Heart right ventricle (tissue), 16 donors: ENCODE results near the gene MAP2K5. TPM values are rescaled to one million over a fixed set of nuclear protein-coding genes. Genes with fewer than 3 reads are reported as not detected.
"Not testable (repeated sequence)": the region's sequence is repeated elsewhere in the genome, so short reads cannot be mapped to it uniquely, and the experiment has no call there.

Source experiments
- ATAC-seq, 8 donors: fragments of 200-7000 bp; cut with Tn5 transposase; one replicate each; pipeline ENCODE4 v1.9.1; 2020; ENCODE audit warnings: mild to moderate bottlenecking in 8 of 8, moderate library complexity in 8 of 8, moderate number of reproducible peaks in 1 of 8
- DNase-seq, 2 donors: peaks; one replicate each; pipeline ENCODE4 v3.0.0-alpha.2; 2020
- H3K27ac ChIP-seq, 10 donors: fragments of 200-600 bp; sonication (generic) in 2 of 10; one replicate each; pipeline versions ENCODE4 v1.5.0 to v1.8.0; 2020 to 2022; ENCODE audit warnings: mild to moderate bottlenecking in 3 of 10
- H3K27me3 ChIP-seq, 7 donors: fragments of 200-600 bp; one replicate each; pipeline ENCODE4 v1.8.0; 2021 to 2022; ENCODE audit warnings: mild to moderate bottlenecking in 2 of 7
- H3K36me3 ChIP-seq, 9 donors: fragments of 200-600 bp; sonication (generic) in 1 of 9; one replicate each; pipeline versions ENCODE4 v1.5.0 to v1.8.0; 2020 to 2022; ENCODE audit warnings: mild to moderate bottlenecking in 2 of 9
- H3K4me1 ChIP-seq, 9 donors: fragments of 200-600 bp; sonication (generic) in 1 of 9; one replicate each; pipeline versions ENCODE4 v1.5.0 to v1.8.0; 2020 to 2022; ENCODE audit warnings: mild to moderate bottlenecking in 4 of 9
- H3K4me3 ChIP-seq, 10 donors: fragments of 200-600 bp; sonication (generic) in 2 of 10; one replicate each; pipeline versions ENCODE4 v1.5.0 to v1.8.0; 2020 to 2022; ENCODE audit warnings: mild to moderate bottlenecking in 7 of 10, moderate library complexity in 2 of 10
- H3K9me3 ChIP-seq, 11 donors: fragments of 200-600 bp in 10 of 11; sonication (generic) in 2 of 11; one replicate each; pipeline versions ENCODE4 v1.5.0 to v1.8.0; 2013 to 2022; ENCODE audit warnings: mild to moderate bottlenecking in 2 of 11, control low read depth in 1 of 11, moderate library complexity in 1 of 11
- CTCF ChIP-seq, 9 donors: fragments of 200-600 bp; sonication (generic) in 2 of 9; IDR thresholded peaks; one replicate each; pipeline versions ENCODE4 v1.5.0 to v1.8.0; 2021 to 2022; ENCODE audit warnings: antibody characterized with exemption in 9 of 9, mild to moderate bottlenecking in 5 of 9, moderate library complexity in 1 of 9
- WGBS, 2 donors: extraction: QIAGEN DNeasy Blood & Tissue Kit; methylation state at CpG; one replicate each; pipeline ENCODE4 v1.1.7; 2013; ENCODE audit warnings: inconsistent platforms in 1 of 2; 5-methylcytosine and 5-hydroxymethylcytosine counted together
- intact Hi-C, 10 donors: fragments of 100-400 bp; cut with DNase I; formaldehyde crosslinking; loops; one replicate each; pipeline versions ENCODE4 v1.11.1 to v1.14.2; 2022
- polyA plus RNA-seq, 2 donors: library from polyadenylated mRNA; stranded (reverse); fragments of 200-250 nt; gene quantifications; one replicate each; pipeline ENCODE4 v1.2.3, GENCODE V29; 2013
- total RNA-seq, 10 donors: library from RNA; stranded (reverse); fragmentation: NEBNext Ultra II Directional in 3 of 10; extraction: Animal tissue kit (Norgen Biotek cat#: 25700) in 3 of 10; gene quantifications; one replicate each; pipeline versions ENCODE4 v1.2.1 to v1.2.4, GENCODE V29; 2021 to 2023
- donor health status: Arrhythmogenic right ventricular cardiomyopathy.
- donor health status: ischemic (EF 13 %, LVEDD 7.1; RV severe dilation, severe dysfunction).
- donor health status: healthy with polysubstance abuse.
- donor health status: DM: no; HTN: yes; CAD: no.
- donor health status: DM: no; HTN: no; CAD: no.
- donor health status: ischemic (EF 25% LVEDD 6.9; RV normal size, moderate dysfunction).
- donor health status: ischemic (EF 25% LVEDD 5.7; RV mildly dilated, moderate dysfunction).
- donor health status: healthy.
- donor health status: DM: yes; HTN: yes; CAD: no.
- donor health status: Ischemic cardiomyopathy.
- donor health status: ischemic (EF 35%, LVEDD 5.7; RV mildly dilated, moderate dysfunction).
- donor health status: nonischemic (EF 11% LVEDD 7.7; RV severe dilation, severe dysfunction).
- donor health status: DM: yes; HTN: yes; CAD: no.
- donor health status: PGD.
- donor health status: ischemic (EF 29% LVEDD 5.4; RV normal size, mild dysfunction).
- donor health status: nonischemic (EF 23%, LVEDD 6.1; RV moderate dilation, normal function).

MAP2K5 gene
- total and polyA plus RNA-seq, 12 donors: 7.7 to 34.3 (median 21.0) TPM

GRCh38 chr15:67652586-67652985 lies 110.1 kb downstream of the MAP2K5 start:
- TF ChIP-seq CTCF (IDR thresholded peaks at IDR 0.05): no peak
- Histone ChIP-seq H3K36me3 (peaks cover 0 to 55% (median 10%) of the 10 kb centered on the region in 9 donors), H3K4me1 (no peaks in the 10 kb centered on the region), H3K9me3 (peaks cover 0 to 32% (median 11%) of the 10 kb centered on the region in 11 donors), H3K27ac (no peak overlapping the region), H3K4me3 (no peak overlapping the region), H3K27me3 (no peaks in the 10 kb centered on the region)
- 98% methylated on average over 2 of the region's 2 CpGs for WGBS, 2 donors
- ATAC-seq (no peak), DNase-seq (no peak)
- intact Hi-C loops: no loop called here

DNA sequence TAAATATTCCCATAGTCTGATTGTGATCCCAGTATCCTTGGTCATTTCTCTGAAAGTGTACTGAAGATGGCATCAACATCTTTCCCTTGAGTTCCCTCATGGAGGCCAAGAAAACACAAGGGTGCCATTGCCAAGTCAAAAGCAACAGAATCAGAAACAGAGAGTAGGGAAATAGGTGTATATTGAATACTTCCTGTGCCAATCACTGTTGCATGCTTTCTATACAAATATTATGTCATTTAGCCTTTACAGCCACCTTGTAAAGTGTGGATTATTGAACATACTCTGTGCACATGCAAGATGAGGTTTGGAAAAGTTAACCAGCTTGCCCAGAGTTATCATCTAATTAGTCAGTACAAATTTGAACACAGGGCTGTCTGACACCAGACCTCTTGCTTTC lies 117.9 kb downstream of the MAP2K5 start:
- H3K4me3 ChIP-seq: no peak overlapping the region
- intact Hi-C loops: no loop called here
- DNase-seq (no peak), ATAC-seq (no peak)
- peaks cover 0 to 9% (median 1%) of the 10 kb centered on the region in 11 donors for H3K9me3 ChIP-seq
- TF ChIP-seq CTCF (IDR thresholded peaks at IDR 0.05): no peak
- H3K27me3 ChIP-seq: no peaks in the 10 kb centered on the region
- no peaks in the 10 kb centered on the region for H3K4me1 ChIP-seq
- peaks cover 0 to 51% (median 5%) of the 10 kb centered on the region in 9 donors for H3K36me3 ChIP-seq
- no peak overlapping the region for H3K27ac ChIP-seq

GRCh38 chr15:67660874-67661606 lies 118.5 kb downstream of the MAP2K5 start:
- H3K36me3 ChIP-seq: peaks cover 0 to 45% (median 5%) of the 10 kb centered on the region in 9 donors
- ATAC-seq: no peak
- no peak for TF ChIP-seq CTCF (IDR thresholded peaks at IDR 0.05)
- no peak for DNase-seq
- H3K4me1 ChIP-seq: no peaks in the 10 kb centered on the region
- H3K4me3 ChIP-seq: no peak overlapping the region
- WGBS, 2 donors: 75 to 78% methylated on average over 2 of the region's 2 CpGs
- H3K9me3 ChIP-seq: peaks cover 0 to 3% (median 0%) of the 10 kb centered on the region in 11 donors
- no peaks in the 10 kb centered on the region for H3K27me3 ChIP-seq
- intact Hi-C loops: no loop called here
- H3K27ac ChIP-seq: no peak overlapping the region

DNA sequence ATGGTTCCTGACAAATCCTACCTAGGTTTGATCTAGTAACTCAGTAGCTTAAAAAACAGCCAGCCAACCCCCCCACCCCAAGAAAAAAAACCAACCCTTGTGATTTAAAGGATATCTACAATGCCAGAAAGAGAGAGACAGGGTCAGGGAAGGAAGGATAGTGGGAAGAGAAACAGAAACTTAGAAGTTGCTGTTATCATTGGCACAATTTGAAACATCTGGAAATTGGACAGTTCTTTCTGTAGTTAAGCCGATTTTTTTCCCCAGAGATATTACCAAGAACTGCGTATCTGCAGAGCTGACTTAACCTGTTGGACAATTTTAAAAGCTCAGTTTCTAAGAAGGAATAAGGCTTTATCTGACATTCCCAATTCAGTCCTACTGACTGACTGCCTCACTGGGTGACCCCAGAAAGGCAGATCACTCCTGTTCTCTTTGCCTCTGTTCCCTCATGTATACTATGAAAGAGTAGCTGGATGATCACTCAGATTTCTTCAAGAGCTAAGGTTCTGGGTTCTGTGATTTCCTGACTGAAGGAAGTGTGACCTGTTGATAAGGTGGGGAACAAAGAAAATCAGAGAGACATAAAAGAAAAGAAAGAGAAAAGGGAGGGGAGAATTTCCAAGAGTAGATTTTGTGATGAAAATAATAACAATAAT lies 128.3 kb downstream of the MAP2K5 start:
- Histone ChIP-seq H3K36me3 (peaks cover 0 to 2% (median 0%) of the 10 kb centered on the region in 9 donors), H3K27ac (no peak overlapping the region), H3K4me3 (no peak overlapping the region), H3K4me1 (no peaks in the 10 kb centered on the region), H3K27me3 (no peaks in the 10 kb centered on the region), H3K9me3 (peaks cover 0 to 5% (median 0%) of the 10 kb centered on the region in 11 donors)
- WGBS, 2 donors: 56 to 63% methylated on average over 2 of the region's 2 CpGs
- no peak for DNase-seq
- TF ChIP-seq CTCF (IDR thresholded peaks at IDR 0.05): no peak
- intact Hi-C loops: no loop called here
- peak in 1 of 8 donors; percentile 53 for ATAC-seq

GRCh38 chr15:67672834-67673233 lies 130.3 kb downstream of the MAP2K5 start:
- H3K9me3 ChIP-seq, DNase-seq, H3K36me3 ChIP-seq, ATAC-seq, intact Hi-C loops, H3K4me3 ChIP-seq, H3K27me3 ChIP-seq, H3K27ac ChIP-seq, H3K4me1 ChIP-seq: not testable (repeated sequence)
- WGBS, 2 donors: 91 to 94% methylated on average over 1 of the region's 2 CpGs
